DMS153 (cell line): Measurements from ENCODE around the gene CHAF1B.

Experiments
- DNase-seq: peaks from one replicate; lab custom pipeline; 2025; lab: John Stamatoyannopoulos, UW

The CHAF1B gene

DNA sequence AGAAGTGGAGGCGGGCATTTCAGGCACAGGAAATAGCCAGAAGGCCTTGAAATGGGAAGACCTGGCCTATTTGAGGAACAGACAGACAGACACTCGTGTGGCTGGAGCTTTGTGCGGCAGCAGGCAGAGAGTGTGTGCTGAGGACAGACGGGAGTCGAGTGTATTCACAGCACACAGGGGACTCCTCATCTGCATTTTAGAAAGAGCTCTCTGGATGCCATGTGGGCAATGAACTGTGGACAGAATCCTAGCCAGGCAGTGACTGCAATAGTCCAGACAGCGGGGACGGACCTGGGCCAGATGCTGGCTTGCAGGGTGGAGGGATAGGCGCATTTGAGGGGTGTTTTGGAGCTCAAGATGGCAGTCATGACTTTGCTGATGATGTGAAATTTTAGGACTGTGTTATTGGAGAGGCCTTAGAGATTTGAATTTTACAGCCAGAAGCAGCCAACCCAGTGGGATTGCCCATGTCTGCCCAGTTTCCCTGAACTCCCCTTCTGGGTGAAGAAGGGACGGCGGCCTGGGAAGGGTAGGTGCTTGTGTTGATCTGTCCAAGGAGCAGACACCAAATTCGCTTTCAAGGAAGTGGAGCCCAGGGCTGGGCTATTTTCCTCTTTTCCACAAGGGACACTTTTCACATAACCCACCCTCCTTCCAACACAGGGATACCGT, 43.7 kb downstream of the CHAF1B start:
- DNase-seq: no peak

GRCh38 chr21:36429947-36430546, 44.9 kb downstream of the CHAF1B start:
- DNase-seq: peak; percentile 10

GRCh38 chr21:36430841-36431240, 45.6 kb downstream of the CHAF1B start:
- no peak for DNase-seq

DNA sequence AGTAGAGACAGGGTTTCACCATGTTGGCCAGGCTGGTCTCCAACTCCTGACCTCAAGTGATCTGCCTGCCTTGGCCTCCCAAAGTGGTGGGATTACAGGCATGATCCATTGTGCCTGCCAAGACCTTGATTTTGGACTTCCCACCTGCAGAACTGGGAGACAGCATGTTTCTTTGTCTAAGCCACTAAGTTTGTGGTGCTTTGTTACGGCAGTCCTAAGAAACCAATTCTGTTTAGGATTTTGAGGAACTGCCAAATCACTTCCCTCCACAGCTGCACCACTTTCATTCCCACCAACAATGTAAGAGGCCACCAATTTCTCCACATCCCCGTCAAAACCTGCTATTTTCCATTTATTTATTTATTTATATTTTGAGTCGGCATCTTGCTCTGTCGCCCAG, 46.1 kb downstream of the CHAF1B start:
- DNase-seq: no peak

- DNase-seq: no peak
Measured at GRCh38 chr21:36433059-36433709, 48.0 kb downstream of the CHAF1B start.

DNA sequence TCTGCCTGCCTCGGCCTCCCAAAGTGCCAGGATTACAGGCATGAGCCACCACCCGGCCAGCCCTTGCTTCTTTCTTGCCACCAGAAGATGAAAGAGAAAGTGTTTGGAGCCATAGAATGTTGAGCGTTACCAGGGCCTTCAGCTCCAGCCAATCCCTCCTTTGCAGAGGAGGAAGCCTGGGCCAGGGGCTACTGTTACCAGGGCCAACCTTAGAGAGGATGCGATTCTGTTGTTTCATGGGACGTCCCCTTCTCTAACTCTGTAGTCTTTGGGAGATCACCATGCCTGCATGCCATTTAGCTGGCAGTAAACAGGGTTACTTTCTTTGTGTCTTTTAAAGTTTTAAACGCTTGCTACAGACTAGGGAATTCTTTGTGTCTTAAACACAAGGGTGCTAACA, 49.0 kb downstream of the CHAF1B start:
- no peak for DNase-seq

- no peak for DNase-seq
Measured at GRCh38 chr21:36436829-36437744, 51.9 kb downstream of the CHAF1B start.

DNA sequence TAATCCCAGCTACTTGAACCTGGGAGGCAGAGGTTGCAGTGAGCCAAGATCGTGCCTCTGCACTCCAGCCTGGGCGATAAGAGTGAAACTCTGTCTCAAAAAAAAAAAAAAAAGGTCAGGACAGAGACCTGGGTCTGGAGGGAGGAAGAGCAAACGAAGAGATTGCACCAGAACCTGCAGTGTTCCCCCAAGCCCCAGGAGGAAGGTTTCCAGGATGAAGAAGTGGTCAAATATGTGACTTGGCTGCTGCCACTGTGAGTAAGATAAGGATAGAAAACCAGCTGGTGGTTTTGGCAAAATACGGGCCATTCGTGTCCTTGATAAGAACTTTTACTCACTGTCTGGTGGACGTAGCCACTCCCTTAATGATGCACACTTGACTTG, 52.5 kb downstream of the CHAF1B start:
- no peak for DNase-seq

DNA sequence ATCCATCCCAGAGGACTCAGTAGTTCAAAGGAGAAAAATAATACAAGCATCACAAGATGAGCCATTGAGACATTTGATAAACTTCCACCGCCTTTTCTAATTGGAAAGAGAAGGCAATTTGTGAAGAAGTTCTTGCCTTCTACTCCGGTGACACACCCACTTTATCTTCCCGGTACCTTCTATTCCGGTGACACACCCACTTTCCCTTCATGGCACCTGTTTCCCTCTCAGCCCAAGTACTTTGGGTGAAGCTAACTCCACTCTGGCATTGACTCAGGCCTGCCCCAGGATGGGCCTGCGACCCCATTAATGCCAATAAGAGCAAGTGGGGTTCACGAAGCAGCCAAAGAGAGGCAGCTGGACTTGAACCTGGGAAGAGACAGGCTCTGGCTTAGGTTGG, 56.5 kb downstream of the CHAF1B start:
- DNase-seq: no peak

DNA sequence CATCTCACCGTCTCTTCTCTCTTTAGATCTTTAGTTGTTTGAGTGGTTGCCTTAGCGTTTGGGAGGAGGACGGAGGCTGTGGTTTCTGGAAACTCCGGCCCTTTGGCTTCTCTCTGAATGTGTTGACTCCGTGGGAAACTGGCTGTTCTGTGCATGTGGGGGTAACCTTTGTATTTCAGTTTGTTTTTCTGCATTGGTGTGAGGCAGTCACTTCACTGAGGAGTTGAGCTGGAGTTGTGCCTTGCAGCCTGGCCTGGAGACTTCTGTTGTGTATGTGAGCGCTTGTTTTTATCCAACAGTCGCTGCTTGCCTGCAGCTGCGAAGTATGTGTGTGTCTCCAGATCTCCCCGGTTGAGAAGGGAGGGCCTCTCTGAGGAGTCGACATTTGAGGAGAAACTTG, 61.1 kb downstream of the CHAF1B start:
- no peak for DNase-seq

GRCh38 chr21:36450511-36450910, 65.3 kb downstream of the CHAF1B start:
- DNase-seq: no peak

- no peak for DNase-seq
Measured at GRCh38 chr21:36451506-36451905, 66.3 kb downstream of the CHAF1B start.

DNA sequence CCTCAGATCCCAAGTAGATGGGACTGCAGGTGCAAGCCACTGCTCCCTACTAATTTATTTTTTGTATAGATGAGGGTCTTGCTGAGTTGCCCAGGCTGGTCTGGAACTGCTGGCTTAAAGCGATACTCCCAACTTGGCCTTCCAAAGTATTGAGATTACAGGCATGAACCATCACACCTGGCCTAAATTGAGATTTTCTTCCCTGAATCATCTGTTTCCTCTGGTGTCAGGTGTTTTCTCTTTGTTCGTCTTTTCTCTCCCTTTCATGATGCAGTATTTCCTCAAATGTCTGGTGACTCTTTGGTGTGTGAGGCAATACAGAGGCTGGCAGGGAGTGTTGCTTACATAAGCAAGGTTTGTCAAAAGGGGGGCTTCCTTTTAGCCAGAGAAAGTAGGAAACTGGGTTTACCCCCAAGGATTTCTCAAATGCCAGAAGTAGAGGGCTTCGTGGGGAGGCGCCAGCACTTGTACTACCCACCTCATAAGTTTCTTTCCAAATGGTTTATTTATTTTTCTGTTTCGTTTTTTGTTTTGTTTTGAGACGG, 67.2 kb downstream of the CHAF1B start:
- DNase-seq: no peak

- no peak for DNase-seq
Measured at GRCh38 chr21:36454093-36454531, 68.9 kb downstream of the CHAF1B start.

DNA sequence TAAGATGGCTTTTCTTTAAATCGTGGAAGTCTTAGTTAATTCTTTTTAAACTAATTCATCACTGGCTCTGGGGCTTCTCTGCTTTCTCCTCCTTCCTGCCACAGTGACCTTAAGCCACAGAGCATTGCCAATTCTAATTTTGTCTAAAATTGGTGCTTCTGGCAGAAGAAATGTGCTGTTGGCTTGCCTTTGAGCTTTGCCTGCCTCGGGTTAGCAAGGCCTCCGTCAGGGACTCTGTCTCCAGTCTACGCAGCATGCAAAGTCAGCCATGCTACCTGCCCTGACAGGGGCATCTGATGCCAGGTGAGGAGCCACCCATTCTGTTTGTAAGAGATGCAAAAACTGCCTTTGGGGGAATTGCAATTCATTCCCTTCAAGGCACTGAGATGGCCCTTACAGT, 69.5 kb downstream of the CHAF1B start:
- DNase-seq: no peak

DNA sequence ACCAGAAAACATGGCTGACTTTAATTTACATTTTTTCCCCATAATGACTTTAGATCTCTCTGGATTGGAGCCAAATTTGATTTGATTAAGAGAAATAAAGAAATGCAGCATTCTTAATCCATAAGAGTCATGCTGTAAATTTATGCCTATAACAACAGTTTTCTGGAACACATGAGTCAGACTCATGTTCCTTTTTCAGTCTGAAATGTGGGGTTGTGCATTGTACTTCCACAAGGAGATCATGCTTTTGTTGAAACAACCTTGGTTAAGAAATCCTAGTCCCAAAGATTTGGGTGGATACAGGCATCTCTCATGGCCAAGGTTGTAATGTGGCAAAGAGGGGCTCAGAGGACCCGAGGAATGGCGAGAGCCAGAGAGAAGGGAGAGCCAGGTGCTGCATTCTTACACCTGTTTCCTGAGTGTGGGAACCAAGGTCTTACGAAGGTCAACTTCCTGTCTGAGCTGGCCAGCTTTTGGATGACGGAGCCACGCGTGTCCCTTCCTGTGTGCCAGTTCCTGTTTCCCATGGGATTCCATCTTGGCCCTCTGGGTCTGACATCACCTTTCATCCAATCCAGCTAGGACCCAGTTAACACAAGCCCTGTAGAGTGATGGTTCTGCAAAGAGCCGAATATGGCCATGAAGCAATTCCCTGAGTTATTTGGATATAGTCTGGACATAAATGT, 71.7 kb downstream of the CHAF1B start:
- peak; percentile 32 for DNase-seq

- no peak for DNase-seq
Measured at GRCh38 chr21:36459098-36459497, 73.9 kb downstream of the CHAF1B start.

GRCh38 chr21:36460866-36461265, 75.7 kb downstream of the CHAF1B start:
- no peak for DNase-seq

DNA sequence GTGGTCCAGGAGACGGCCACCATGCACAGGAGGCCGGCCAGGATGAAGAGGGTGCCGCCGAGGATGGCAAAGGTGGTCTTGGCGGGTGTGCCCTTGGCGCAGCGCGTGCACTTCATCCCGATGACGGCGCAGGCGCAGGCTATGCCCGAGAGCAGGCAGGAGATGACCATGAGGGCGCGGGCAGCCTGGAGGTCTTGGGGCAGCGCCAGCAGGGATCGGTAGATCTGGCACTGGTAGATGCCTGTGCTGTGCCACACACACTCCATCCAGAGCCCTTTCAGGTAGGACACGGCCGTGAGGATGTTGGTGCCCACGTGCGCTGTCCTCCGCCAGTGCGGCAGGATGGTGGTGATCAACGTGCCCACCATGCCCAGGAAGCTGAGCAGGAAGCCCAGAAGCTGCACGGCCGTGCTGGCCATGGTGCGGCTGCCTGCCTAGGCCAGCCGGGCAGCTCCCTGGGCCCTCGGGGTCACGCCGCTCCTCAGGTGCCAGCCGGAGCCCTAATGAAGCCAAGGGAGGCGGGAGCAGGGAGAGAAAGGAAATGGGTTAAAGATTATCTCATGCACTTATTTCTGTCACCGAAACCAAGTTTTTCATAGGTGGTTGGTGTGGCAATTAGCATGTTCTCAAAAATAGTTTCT, 76.2 kb downstream of the CHAF1B start:
- DNase-seq: no peak

DNA sequence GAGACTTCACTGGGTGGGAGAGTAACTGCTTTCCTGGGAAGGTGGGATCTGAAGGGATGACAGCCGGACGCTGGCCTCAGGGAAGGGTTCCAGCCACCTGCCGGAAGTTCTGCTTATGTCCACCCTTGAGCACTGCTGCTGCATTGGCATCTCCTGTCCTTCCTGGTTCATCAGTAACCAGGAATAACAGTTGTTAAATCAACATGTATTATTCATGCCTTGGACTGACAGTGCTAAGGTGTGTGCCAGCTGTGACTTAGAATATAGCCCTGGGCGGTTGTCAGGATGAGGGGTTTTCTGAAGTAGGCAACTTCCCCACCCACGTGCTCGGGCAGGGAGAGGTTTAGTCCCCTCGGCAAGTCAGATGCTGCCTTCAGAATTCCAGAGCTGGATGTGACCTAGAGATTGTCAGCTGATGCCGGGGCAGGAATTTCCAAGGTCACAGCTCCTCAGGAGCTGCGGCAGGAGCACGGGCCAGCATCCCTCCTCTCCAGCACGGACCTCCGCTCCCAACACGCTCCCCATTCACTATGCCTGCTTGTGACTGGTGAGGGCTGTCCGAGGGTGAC, 76.8 kb downstream of the CHAF1B start:
- DNase-seq: no peak

- DNase-seq: no peak
Measured at GRCh38 chr21:36463204-36463603, 78.0 kb downstream of the CHAF1B start.
